Retinal pigment epithelial cell (primary cell): Measurements from ENCODE around the gene MED22.
"Not testable (repeated sequence)": the region's sequence is repeated elsewhere in the genome, so short reads cannot be mapped to it uniquely, and the experiment has no call there.

Experiments
- DNase-seq: peaks from one replicate; pipeline ENCODE4 v3.0.0-alpha.2; 2010; ENCODE audit warnings: low read depth
- H3K4me3 ChIP-seq: 2 replicates; pipeline ENCODE4 v1.5.1; 2011; ENCODE audit warnings: mild to moderate bottlenecking, low read length, control low read depth, moderate library complexity
- CTCF ChIP-seq: conservative IDR thresholded peaks from 2 replicates; pipeline ENCODE4 v1.5.1; 2011; ENCODE audit warnings: low read depth, low read length, control low read depth, inconsistent platforms

Gene MED22

GRCh38 chr9:133305731-133306130, 42.2 kb downstream of the MED22 start:
- no peak for TF ChIP-seq CTCF
- no peak for DNase-seq
- H3K4me3 ChIP-seq = no peak overlapping the region

- no peak for TF ChIP-seq CTCF
- no peak overlapping the region for H3K4me3 ChIP-seq
- DNase-seq = no peak
Observed at GRCh38 chr9:133304477-133305377, 43.2 kb downstream of the MED22 start.

- no peak for TF ChIP-seq CTCF
- H3K4me3 ChIP-seq = no peak overlapping the region
- DNase-seq = no peak
Observed at GRCh38 chr9:133304158-133304470, 43.8 kb downstream of the MED22 start.

GRCh38 chr9:133303266-133304157, 44.4 kb downstream of the MED22 start:
- no peak for TF ChIP-seq CTCF
- DNase-seq = no peak

GRCh38 chr9:133301253-133302230, 46.4 kb downstream of the MED22 start:
- no peak overlapping the region for H3K4me3 ChIP-seq
- DNase-seq = no peak
- no peak for TF ChIP-seq CTCF

More at GRCh38 chr9:133303266-133304157, 44.4 kb downstream of the MED22 start:
- no peak overlapping the region for H3K4me3 ChIP-seq

- not testable (repeated sequence) for H3K4me3 ChIP-seq, DNase-seq
Observed at GRCh38 chr9:133299996-133300395, 47.9 kb downstream of the MED22 start.

GRCh38 chr9:133294257-133294656, 53.7 kb downstream of the MED22 start:
- no peak for TF ChIP-seq CTCF
- DNase-seq = no peak
- H3K4me3 ChIP-seq = no peak overlapping the region
